HG02763 (cell line): ENCODE data around the gene CAD.
"Not testable (repeated sequence)": the region's sequence is repeated elsewhere in the genome, so short reads cannot be mapped to it uniquely, and the experiment has no call there.

ENCODE experiments used
- ATAC-seq: cut with Tn5 transposase; IDR thresholded peaks from one replicate; pipeline ENCODE4 v1.9.1; 2021; ENCODE audit warnings: mild to moderate bottlenecking, moderate library complexity; ENCODE audit not compliant: unreplicated experiment

The CAD gene

GRCh38 chr2:27217173-27218121 is at the start of gene CAD:
CAD (plus strand) TSS chr2:27217369; CDS start chr2:27217552, 183 bp downstream.
- peak; percentile 76 for ATAC-seq

- ATAC-seq, result no peak
Measured at GRCh38 chr2:27170581-27171337, 46.4 kb upstream of the CAD start.

- ATAC-seq, result no peak
Measured at GRCh38 chr2:27171351-27171848, 45.8 kb upstream of the CAD start.

- ATAC-seq, result no peak
Measured at GRCh38 chr2:27174638-27175037, 42.5 kb upstream of the CAD start.

GRCh38 chr2:27175330-27175729 is 41.8 kb upstream of the CAD start:
- no peak for ATAC-seq

- not testable (repeated sequence) for ATAC-seq
Measured at GRCh38 chr2:27175781-27176180, 41.4 kb upstream of the CAD start.

- no peak for ATAC-seq
Measured at GRCh38 chr2:27177441-27178351, 39.5 kb upstream of the CAD start.

- ATAC-seq, result no peak
Measured at GRCh38 chr2:27178469-27178868, 38.7 kb upstream of the CAD start.

- ATAC-seq, result no peak
Measured at GRCh38 chr2:27179344-27180000, 37.7 kb upstream of the CAD start.

- no peak for ATAC-seq
Measured at GRCh38 chr2:27182346-27182745, 34.8 kb upstream of the CAD start.

- no peak for ATAC-seq
Measured at GRCh38 chr2:27184115-27184514, 33.1 kb upstream of the CAD start.

- no peak for ATAC-seq
Measured at GRCh38 chr2:27185331-27186026, 31.7 kb upstream of the CAD start.

GRCh38 chr2:27186613-27187345 is 30.4 kb upstream of the CAD start:
- no peak for ATAC-seq

- no peak for ATAC-seq
Measured at GRCh38 chr2:27189989-27190388, 27.2 kb upstream of the CAD start.

- ATAC-seq, result no peak
Measured at GRCh38 chr2:27191070-27191829, 25.9 kb upstream of the CAD start.

- no peak for ATAC-seq
Measured at GRCh38 chr2:27194538-27195354, 22.4 kb upstream of the CAD start.

GRCh38 chr2:27195799-27196198 is 21.4 kb upstream of the CAD start:
- not testable (repeated sequence) for ATAC-seq
